NCI-H526 (cell line): ENCODE data around the gene KANSL3.
"Not testable (repeated sequence)": the region's sequence is repeated elsewhere in the genome, so short reads cannot be mapped to it uniquely, and the experiment has no call there.

Experiments used
- DNase-seq, 2 experiments: peaks; one replicate each; lab custom pipeline; 2025; lab: John Stamatoyannopoulos, UW

Gene KANSL3

DNA sequence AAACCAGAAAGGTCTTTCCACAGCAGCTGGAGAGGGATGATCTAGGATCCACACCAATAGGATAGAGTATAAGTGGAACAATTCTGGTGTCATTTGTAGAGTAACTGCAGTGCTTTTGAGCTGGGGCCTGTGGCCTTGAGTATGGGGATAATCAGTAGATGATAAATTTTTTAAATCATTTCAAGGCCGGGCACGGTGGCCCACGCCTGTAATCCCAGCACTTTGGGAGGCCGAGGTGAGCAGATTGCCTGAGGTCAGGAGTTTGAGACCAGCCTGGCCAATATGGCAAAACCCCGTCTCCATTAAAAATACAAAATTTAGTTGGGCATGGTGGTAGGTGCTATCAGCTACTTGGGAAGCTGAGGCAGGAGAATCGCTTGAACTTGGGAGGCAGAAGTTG, 80.7 kb downstream of the KANSL3 start:
- not testable (repeated sequence) for DNase-seq

DNA sequence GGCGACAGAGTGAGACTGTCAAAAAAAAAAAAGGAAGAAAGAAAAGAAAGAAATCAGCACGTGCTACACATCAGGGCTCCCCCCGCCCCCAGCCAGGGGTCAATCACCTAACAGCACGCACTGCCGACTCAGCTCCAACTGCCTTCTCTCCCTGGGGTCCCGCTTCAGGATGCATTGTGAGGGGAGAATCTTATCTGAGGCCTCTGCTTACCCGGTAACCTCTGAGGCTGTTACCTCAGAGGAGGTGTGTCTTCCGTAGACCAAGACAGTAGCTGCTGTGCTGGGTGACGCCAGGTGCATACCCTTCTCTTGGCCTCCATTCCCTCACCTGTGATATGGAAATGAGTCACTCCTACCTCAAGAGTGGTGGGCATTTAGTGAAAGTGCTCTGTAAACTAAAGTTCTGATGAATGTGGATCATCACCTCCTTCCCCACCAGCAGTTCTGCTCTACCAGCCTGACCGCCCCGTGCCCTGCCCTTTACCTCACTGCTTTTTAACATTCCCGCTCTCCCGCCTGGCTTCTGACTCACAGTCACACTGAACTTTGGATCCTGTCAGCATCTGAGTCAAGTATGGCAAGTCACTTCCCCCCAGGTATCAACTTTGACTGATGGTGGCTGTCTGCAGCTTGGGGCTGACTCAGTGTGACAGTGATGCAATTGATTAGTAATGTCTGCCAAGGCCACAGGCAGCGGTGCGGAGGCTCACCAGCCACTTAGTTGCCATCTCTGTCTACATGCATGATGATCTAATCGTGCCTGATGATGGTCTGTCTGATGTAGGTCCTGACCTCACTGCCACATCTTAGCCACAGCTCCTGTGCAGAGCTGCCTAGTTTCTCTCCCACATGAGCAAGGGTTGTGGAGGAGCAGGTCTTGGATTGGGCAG, 81.4 kb downstream of the KANSL3 start:
- DNase-seq, result peak in 1 of 2 experiments; percentile 27

DNA sequence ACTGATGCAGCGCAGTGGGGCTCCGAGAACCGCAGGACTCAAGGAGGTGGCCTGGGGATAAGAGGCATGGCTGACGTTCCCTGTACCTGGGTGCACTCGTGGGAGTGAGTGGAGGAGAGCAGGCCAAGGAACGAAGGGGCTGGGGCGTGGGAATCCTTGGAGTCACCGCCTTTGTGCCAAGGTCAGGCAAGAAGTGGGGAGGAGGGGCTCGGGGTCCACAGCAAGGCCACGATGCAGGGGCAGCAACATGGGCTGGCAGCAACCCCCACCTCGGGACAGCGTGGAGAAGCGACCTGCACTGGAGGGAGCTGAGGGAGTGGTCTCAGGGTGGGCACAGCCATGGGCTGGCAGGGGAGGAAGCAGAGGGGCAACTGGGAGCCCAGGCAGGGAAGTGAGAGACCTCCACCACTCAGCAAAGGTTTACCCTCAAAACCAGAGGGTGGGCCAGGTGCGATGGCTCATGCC, 82.9 kb downstream of the KANSL3 start:
- DNase-seq, result no peak

DNA sequence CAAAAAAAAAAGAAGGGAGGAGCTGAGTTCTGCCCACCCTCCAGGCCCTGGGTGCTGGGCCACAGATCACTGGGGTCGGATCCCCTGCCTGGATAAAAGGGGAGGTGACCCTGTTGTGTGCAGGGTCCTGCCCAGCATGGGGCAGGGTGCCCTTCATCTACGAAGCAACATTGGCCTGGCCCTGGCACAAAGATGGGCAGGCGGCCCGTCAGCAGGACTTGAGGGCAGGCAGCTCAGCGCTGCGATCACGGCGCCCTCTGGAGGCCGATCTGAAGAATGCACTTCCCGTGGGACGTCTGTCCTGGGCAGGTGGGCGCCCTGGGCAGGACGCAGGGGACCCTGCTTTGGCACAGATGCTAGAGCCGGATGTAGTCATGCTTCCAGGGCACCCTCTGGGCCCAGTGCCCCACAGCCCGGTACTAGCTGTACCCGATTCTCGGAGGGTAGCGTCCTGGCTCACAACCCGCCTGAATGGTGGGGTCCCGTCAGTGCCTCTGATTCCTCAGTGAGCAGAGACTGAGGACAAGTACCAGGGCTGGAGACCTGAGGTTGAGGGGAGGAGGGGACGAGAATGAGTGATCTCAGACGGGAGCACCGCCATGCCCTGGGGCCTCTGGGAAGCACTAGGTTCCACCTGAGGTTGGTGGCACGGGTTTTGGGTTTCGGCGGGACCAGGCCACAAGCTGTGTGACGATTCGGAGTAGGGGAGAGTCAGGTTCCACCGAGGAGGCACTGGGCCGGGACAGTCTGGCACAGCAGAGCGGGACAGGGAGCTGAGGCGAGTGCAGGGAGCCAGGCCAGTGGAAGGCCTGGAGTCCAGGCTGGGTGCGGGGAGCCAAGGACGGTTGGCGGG, 83.6 kb downstream of the KANSL3 start:
- peak in 1 of 2 experiments; percentile 75 for DNase-seq

DNA sequence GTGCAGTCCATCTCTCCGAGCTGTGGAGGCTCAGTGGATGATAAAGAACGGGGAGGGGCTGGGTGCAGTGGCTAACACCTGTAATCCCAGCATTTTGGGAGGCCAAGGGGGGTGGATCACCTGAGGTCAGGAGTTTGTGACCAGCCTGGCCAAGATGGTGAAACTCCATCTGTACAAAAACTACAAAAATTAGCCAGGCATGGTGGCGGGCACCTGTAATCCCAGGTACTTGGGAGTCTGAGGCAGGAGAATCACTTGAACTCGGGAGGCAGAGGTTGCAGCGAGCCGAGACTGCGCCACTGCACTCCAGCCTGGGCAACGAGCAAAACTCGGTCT, 84.2 kb downstream of the KANSL3 start:
- DNase-seq, result not testable (repeated sequence)

DNA sequence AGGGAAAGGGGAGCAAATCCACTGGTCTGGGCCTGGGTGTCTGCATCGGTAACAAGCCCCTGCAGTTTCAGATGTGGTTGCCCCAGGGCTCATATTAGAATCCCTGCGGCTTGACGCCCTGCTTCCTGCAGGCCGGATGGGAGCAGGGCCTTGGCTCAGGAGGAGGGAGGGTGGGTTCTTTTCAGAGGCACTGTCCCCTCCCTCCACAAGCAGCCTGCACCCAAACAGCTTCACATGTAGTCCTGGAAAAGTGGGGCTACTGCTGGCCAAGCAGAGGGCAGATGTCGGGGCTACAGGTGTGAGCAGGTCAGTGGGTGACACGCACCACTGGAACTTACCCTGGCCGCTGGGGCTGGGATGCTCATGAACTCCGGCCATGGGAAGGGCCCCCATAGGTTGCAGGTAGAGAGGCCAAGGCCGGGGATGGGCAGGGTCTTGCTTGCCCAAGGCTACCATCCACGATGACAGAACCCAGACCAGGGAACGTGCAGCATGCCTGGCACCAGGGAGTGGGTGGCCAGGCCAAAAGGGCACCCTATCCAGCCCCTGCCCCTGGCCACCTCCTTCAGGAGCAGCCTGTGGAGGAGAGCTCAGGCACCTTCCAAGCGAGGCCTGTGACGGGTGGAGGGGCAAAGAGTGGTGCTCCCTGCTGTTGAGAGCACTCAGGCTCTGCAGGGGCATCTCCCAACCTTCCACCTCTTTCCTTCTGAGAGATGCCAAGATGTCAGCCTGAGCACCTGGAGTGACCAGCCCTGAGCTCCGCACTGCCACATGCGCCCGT, 84.7 kb downstream of the KANSL3 start:
- DNase-seq, result no peak

DNA sequence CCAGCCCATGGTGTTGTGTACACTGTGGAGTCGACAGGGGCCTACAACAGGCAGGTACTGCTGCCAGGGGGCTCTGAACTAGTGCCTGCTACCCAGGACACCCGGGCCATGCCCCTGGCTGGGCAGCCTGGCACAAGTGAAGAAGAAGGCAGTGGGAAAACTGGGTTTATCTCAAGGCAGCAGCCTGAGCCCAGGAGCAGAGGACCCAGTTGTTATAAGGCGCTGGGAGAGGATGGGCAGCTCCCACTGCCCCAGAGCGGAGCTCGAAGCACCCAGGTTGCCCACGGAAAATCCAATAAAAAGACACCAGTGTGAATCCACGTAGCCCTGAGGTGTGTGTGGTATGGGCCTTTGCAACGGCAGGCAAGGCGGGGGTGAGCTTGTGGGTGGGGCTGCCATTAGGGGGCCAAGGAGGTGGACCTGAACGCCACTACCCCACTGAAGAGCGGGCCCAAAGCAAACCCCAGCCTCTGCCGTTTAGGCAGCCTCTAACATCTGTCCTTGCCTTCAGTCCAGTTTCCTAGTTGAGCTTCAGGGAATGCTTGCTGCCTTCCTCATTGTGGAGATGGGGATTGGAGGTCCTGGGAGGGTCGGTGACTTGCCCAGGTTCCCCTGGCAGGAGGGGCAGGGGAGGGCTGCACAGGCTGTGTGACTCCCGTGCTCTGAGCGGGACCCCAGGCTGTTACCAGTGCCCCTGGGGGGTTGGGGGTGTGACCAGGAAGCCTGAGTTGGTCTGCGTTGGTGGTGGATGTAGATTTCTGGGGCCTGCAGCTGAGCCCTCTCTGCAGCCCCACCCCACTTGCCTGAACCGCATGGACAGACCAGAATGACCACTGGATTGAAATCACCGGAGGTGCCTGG, 85.6 kb downstream of the KANSL3 start:
- DNase-seq, result no peak

DNA sequence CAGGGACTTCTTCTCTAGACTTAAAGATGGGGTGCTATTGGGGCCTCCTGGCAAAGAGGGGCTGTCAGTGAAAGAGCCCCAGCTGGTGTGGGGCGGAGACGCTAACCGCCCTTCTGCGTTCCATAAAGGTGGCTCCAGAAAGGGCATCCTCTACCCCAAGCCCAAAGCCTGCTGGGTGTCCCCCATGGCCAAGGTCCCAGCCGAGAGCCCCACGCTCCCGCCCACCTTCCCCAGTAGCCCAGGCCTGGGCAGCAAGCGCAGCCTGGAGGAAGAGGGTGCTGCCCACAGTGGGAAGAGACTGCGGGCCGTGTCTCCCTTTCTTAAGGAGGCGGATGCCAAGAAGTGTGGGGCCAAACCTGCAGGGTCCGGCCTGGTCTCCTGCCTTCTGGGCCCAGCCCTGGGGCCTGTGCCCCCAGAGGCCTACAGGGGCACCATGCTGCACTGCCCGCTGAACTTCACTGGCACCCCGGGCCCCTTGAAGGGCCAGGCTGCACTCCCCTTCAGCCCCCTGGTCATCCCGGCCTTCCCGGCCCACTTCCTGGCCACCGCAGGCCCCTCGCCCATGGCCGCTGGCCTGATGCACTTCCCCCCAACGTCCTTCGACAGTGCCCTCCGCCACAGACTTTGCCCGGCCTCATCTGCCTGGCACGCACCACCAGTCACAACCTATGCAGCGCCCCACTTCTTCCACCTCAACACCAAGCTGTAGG, 86.4 kb downstream of the KANSL3 start:
- no peak for DNase-seq

DNA sequence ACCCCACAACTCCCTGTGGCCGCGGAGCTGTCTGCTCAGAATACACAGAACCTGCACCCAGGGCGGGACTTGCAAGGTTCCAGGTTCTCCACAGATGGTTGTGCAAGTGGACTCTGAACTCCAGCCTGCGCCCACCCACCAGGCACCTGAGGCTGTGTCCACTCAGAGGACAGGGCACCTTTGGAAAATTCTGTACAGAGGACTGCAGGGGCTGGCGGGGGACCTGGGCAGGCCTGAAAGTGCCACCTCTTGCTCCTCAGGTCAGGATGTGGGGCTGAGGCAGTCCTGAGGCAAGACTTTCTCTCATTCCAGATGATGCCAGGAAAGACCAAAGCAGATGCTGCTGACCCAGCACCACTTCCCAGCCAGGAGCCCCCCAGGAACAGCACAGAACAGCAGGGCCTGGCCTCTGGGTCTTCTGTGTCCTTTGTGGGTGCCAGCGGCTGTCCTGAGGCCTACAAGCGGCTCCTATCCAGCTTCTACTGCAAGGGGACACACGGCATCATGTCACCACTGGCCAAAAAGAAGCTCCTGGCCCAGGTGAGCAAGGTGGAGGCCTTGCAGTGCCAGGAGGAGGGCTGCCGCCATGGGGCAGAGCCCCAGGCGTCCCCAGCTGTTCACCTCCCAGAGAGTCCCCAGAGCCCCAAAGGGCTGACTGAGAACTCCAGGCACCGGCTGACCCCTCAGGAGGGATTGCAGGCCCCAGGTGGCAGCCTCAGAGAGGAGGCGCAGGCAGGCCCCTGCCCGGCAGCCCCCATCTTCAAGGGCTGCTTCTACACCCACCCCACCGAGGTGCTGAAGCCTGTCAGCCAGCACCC, 87.1 kb downstream of the KANSL3 start:
- DNase-seq, result no peak

DNA sequence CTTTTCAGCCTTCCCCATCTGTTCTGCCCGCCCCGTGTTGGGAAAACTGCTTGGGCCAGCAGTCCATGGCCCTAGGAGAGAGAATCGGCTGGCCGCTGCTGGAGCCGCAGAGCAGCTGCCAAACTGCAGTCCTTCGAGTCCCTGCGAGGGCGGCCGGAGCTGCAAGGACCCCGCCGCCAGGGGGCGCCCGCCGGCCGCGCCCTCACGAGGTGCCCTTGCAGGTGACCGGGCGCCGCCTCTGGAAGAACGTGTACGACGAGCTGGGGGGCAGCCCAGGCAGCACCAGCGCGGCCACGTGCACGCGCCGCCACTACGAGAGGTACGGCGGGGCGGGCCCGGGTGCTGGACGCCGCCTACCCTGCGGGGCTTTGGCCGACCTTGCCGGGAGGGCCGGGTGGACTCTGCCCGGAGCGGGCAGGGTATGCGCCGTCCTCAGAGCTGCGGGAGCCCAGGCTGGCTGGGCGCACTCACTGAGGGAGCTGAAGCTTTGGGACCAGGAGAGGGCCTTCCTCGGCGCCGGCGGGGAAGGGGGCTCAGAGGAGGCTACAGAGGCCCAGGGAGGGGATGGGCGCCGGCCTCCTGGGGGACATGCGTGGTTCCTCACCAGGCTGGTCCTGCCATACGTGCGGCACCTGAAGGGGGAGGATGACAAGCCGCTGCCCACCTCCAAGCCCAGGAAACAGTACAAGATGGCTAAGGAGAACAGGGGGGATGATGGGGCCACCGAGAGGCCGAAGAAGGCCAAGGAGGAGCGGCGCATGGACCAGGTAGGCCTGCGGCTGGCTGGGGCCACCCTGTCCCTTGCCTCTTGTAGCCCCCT, 87.9 kb downstream of the KANSL3 start:
- peak in 1 of 2 experiments; percentile 58 for DNase-seq

DNA sequence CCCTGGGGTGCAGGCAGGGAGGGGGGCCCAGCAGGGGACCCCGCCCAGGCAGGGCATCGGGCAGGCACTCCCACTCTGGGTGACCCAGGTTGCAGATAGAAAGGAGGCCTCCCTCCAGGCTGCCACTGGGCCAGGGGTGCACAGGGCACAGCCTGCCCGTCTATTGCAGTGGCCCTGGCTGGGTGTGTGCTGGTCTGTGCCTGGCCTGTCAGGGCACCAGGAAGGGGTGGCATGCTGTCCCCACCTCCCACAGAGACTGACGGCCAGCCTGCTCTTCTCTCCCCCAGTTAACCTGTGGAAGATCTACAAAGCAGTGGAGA, 88.7 kb downstream of the KANSL3 start:
- no peak for DNase-seq

DNA sequence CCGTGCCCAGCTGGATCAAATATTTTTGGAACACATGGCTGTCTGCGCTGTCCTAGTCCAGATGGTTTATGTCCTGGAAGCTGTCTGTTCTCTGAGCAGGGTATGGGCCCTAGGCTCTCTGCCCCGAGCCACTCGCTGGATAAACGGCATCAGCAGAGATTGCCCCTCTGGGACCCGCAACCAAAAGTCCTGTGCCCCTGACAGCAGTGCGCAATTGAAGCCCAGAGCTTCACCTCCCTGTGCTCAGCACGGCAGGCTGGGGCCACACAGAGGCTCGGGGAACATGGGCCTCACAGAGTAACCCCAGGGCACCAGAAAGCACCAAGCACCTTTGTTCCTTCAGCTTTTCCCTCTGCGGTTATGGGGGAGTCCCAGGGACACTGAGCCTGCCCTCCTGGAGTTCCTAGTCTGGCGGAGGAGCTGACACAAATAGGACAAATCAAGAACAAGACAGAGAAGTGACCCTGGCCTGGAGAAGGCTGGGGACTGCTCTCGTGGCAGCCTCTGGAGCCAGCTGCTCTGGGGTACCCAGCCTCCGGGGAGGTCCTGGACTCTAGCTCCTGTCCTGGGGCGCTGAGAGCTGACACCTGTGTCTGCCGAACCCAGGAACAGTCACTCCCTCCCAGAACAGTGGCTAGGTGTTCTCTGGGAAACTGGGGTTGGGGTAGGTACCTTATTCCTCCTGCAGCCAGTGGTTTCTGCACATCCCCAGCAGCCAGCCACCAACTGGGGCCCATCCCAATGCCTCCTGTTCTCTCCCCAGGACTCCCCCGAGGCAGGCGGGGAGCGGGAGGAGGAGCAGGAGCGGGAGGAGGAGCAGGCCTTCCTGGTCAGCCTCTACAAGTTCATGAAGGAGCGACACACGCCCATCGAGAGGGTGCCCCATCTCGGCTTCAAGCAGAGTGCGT, 89.3 kb downstream of the KANSL3 start:
- DNase-seq, result no peak

DNA sequence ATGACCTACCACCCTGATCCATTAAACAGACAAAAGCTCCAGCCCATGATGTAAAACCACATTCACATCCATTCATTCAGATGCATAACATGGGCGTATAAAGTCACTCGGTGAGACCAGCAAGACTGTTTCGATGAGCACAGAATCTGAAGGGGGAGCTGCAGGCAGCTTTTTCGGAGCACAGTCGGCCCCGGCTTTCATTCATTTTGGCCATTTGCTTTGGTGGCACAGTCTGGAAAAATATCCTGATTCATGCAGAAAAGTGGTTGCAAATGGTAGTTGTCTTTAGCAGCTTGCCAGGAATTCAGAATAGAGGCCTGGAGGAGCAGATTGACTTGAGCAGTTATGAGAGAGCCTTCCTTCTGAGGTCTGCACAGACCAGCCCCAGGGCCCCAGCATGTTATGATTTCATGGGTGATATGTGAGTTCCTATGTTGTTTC, 90.4 kb downstream of the KANSL3 start:
- no peak for DNase-seq

DNA sequence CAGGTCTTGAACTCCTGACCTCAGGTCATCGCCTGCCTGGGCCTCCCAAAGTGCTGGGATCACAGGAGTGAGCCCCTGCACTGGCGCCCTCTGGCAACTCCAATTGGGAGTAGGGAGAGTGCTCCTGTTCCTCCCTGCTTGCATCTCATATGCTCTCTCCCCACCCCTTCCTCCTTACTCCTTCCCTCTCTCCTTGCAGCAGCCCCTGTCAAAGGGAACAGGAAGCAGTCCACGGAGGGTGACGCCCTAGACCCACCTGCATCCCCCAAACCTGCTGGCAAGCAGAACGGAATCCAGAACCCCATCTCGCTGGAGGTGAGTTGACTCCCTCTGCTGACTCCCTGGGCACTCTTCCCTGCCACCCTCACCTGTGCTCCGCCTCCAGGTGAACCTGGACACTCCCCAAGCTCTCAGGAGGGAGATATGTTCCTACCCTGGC, 90.9 kb downstream of the KANSL3 start:
- no peak for DNase-seq

DNA sequence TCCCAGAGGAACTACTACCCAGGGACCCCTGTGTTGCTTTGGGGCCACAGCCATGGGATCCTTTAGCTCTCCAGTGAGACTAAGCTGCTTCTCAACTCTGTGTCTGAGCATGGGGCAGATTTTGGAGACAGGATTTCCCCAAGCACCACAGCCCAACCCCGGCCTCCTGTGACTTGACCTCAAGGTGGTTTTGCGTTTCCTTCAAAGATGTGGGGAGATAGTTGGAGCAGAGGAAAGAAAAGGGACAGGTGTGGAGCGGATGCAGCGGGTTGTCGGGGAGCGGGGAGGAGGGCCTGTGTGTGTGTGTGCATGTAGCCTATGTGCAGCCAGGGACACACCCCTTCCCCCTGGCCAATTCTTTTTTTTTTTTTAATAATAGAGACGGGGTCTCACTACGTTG, 91.3 kb downstream of the KANSL3 start:
- no peak for DNase-seq

DNA sequence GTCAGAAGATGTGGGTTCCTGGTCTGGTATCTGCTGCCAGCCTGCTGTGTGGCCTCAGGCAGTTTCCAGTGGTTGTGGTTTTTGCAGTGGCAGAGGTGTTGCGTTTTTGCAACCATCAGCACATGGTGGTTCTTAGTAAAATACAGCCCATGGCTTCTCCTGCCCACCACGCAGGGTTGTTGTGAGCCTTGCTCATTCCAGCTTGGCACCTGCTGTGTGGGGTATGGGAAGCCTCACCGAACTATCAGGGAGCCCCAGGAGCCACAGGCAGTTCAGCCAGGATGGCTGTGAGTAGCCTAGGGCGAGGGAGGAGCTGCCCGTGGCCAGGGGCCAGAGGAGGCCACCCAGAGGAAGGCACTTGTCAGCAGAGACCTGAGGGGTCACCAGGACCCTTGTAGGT, 91.8 kb downstream of the KANSL3 start:
- no peak for DNase-seq
